ENCODE results near the gene MAZ. TPM values are rescaled to one million over a fixed set of nuclear protein-coding genes. Genes with fewer than 3 reads are reported as not detected.
"Not testable (repeated sequence)": the region's sequence is repeated elsewhere in the genome, so short reads cannot be mapped to it uniquely, and the experiment has no call there.

MAZ gene
- polyA plus RNA-seq, 1 experiment: 58.4 TPM

GRCh38 chr16:29769507-29769906 lies 36.8 kb upstream of the MAZ start:
- no peak overlapping the region for H3K27ac ChIP-seq (ENCODE audit: low read depth, low read length)
- H3K4me3 ChIP-seq (ENCODE audit: low read depth, low read length): no peak overlapping the region
- peaks cover 8% of the 10 kb centered on the region for H3K27me3 ChIP-seq (ENCODE audit: control insufficient read depth, insufficient read depth, low read length)
- POLR2A ChIA-PET: interaction anchor here (0.6 kb wide), 1 partner anchor 21 kb away, joined by 3 read pairs; the partner anchor contains the start of gene KIF22
- no peak for DNase-seq (ENCODE audit: low read depth, low spot score)
- no peaks in the 10 kb centered on the region for H3K9me3 ChIP-seq (ENCODE audit: control insufficient read depth, insufficient read depth, low read length)
- TF ChIP-seq, protein P1, sequence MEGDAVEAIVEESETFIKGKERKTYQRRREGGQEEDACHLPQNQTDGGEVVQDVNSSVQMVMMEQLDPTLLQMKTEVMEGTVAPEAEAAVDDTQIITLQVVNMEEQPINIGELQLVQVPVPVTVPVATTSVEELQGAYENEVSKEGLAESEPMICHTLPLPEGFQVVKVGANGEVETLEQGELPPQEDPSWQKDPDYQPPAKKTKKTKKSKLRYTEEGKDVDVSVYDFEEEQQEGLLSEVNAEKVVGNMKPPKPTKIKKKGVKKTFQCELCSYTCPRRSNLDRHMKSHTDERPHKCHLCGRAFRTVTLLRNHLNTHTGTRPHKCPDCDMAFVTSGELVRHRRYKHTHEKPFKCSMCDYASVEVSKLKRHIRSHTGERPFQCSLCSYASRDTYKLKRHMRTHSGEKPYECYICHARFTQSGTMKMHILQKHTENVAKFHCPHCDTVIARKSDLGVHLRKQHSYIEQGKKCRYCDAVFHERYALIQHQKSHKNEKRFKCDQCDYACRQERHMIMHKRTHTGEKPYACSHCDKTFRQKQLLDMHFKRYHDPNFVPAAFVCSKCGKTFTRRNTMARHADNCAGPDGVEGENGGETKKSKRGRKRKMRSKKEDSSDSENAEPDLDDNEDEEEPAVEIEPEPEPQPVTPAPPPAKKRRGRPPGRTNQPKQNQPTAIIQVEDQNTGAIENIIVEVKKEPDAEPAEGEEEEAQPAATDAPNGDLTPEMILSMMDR (IDR thresholded peaks at IDR 0.05; ENCODE audit: low read depth, low read length): no peak
- CTCF ChIA-PET: interaction anchor here (0.6 to 1.3 kb wide), 3 partner anchors 15 to 46 kb away, joined by 3 to 5 read pairs (median 3); partner anchors contain the start of gene KIF22

DNA sequence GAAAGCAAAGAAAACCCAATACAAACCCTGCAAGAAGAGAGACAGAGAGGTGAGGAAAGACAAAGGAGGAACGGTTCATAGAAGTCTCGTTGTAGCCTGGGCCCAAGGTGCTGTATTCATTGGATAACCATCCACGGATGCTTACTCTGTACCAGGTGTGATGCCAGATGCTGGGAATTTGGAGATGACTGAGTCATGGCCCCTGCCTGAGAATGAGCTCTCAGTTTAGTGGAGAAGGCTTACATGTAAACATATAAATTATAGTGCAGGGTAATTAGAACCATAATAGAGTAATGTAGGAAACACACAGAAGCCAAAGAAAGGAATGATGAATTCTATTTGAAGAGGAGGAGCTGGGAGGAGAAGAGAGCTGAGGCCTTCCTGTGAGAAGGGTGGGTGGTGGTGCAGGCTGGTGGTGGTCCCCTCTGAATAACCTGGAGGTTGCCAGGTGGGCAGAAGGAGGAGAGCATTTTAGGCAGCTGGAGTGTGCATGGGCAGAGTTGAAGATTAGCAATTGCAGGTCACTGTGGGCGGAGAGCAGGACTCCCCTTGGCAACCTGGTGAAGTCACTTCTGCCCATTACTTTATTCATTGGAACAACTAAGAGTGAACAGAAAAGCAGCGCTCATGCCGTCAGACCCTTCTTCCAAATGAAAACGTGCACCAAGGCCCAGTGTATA lies 35.9 kb upstream of the MAZ start:
- Histone ChIP-seq H3K9me3 (ENCODE audit: control insufficient read depth, insufficient read depth, low read length) (no peaks in the 10 kb centered on the region), H3K27ac (ENCODE audit: low read depth, low read length) (no peak overlapping the region), H3K27me3 (ENCODE audit: control insufficient read depth, insufficient read depth, low read length) (peaks cover 4% of the 10 kb centered on the region), H3K4me3 (ENCODE audit: low read depth, low read length) (no peak overlapping the region)
- DNase-seq (ENCODE audit: low read depth, low spot score): no peak
- ChIA-PET CTCF (interaction anchor here (0.6 to 1.3 kb wide), 3 partner anchors 20 to 788 kb away, joined by 3 to 4 read pairs (median 3); partner anchors contain the start of gene KIF22), POLR2A (no interaction called here)
- TF ChIP-seq, protein P1 (IDR thresholded peaks at IDR 0.05; ENCODE audit: low read depth, low read length): no peak

DNA sequence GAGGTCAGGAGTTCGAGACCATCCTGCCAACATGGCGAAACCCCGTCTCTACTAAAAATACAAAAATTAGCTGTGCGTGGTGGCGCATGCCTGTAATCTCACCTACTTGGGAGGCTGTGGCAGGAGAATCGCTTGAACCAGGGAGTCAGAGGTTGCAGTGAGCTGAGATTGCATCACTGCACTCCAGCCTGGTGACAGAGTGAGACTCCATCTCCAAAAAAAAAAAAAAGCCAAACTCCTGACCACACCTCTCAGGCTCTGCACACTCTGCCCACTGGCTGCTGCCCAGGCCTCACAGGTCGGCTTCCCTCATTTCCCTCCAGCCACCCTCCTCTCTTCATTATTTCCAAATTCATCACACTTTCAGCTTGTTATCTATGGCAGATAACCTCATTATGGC lies 34.0 kb upstream of the MAZ start:
- DNase-seq (ENCODE audit: low read depth, low spot score); H3K27ac ChIP-seq (ENCODE audit: low read depth, low read length); POLR2A ChIA-PET; H3K4me3 ChIP-seq (ENCODE audit: low read depth, low read length); H3K27me3 ChIP-seq (ENCODE audit: control insufficient read depth, insufficient read depth, low read length); H3K9me3 ChIP-seq (ENCODE audit: control insufficient read depth, insufficient read depth, low read length); CTCF ChIA-PET: not testable (repeated sequence)

GRCh38 chr16:29774730-29775129 lies 31.6 kb upstream of the MAZ start:
- no peak overlapping the region for H3K27ac ChIP-seq (ENCODE audit: low read depth, low read length)
- ChIA-PET POLR2A (no interaction called here), CTCF (interaction anchor here (0.6 kb wide), 1 partner anchor 17 kb away, joined by 3 read pairs; no protein-coding TSS in a partner anchor)
- no peak overlapping the region for H3K4me3 ChIP-seq (ENCODE audit: low read depth, low read length)
- TF ChIP-seq, protein P1 (IDR thresholded peaks at IDR 0.05; ENCODE audit: low read depth, low read length): no peak
- peaks cover 14% of the 10 kb centered on the region for H3K27me3 ChIP-seq (ENCODE audit: control insufficient read depth, insufficient read depth, low read length)
- H3K9me3 ChIP-seq (ENCODE audit: control insufficient read depth, insufficient read depth, low read length): no peaks in the 10 kb centered on the region
- no peak for DNase-seq (ENCODE audit: low read depth, low spot score)

DNA sequence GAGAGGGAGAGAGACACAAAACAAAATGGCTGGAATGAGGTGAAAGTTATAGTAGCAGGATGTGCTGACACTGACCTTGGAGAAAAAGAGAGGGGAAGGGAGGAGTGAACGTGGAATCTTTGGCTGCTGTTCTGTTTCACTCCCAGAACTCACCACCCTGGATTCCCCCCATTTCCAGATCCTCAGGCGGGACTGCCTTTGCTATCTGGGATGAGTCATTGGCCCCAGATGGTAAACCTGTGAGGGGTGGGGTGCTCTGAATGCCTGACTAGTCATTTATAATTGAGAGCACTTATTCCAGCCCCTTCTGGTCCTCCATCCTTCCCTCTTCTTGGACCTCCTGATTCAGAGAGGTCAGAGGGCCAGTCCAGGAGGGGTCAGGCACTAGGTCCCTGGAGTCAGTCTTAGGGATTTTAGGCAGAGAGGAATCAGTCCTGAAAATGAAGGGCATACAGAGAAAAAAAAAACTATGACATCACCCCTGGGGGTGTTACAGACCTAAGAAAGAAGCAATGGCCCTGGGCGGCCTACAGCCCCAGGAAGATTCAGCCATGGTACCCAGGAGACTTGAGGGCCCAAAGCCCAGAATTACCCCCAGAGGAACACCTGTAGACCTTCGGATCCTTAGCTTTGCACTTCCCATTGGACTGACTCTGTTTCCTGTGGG lies 30.5 kb upstream of the MAZ start:
- DNase-seq (ENCODE audit: low read depth, low spot score): no peak
- no peak overlapping the region for H3K4me3 ChIP-seq (ENCODE audit: low read depth, low read length)
- no peaks in the 10 kb centered on the region for H3K9me3 ChIP-seq (ENCODE audit: control insufficient read depth, insufficient read depth, low read length)
- H3K27me3 ChIP-seq (ENCODE audit: control insufficient read depth, insufficient read depth, low read length): peaks cover 15% of the 10 kb centered on the region
- TF ChIP-seq, protein P1 (IDR thresholded peaks at IDR 0.05; ENCODE audit: low read depth, low read length): no peak
- no peak overlapping the region for H3K27ac ChIP-seq (ENCODE audit: low read depth, low read length)
- CTCF ChIA-PET: no interaction called here
- POLR2A ChIA-PET: no interaction called here

Measured in AG04450 (cell line).